SK-N-MC (cell line): Measurements from ENCODE around the gene CASP2.

Experiments
- DNase-seq: peaks from one replicate; pipeline ENCODE4 v3.0.0-alpha.2; 2011; ENCODE audit warnings: low read depth, low spot score
- H3K27ac ChIP-seq: fragments of 200-600 bp; sonication (generic); 2 replicates; pipeline ENCODE4 v1.5.1; 2016; ENCODE audit warnings: mixed run types
- H3K36me3 ChIP-seq: fragments of 200-600 bp; sonication (generic); 2 replicates; pipeline ENCODE4 v1.6.1; 2017; ENCODE audit warnings: antibody characterized with exemption, low read length, mixed read lengths; ENCODE audit not compliant: insufficient read depth
- H3K4me3 ChIP-seq: fragments of 200-600 bp; sonication (generic); 2 replicates; pipeline ENCODE4 v1.5.1; 2016
- H3K9ac ChIP-seq: fragments of 200-600 bp; sonication (generic); 2 replicates; pipeline ENCODE4 v1.8.0; 2017; ENCODE audit warnings: mixed run types, mixed read lengths; ENCODE audit not compliant: insufficient read length
- H3K9me3 ChIP-seq: fragments of 200-600 bp; sonication (generic); 2 replicates; pipeline ENCODE4 v1.6.1; 2017; ENCODE audit warnings: low read depth, mild to moderate bottlenecking, antibody characterized with exemption, low read length, moderate library complexity, mixed read lengths
- EZH2 ChIP-seq: fragments of 200-600 bp; sonication (generic); IDR thresholded peaks from one replicate; pipeline ENCODE4 v1.6.1; 2017; ENCODE audit warnings: antibody characterized with exemption
- FOXP2 ChIP-seq: optimal IDR thresholded peaks from 2 replicates; pipeline ENCODE3; 2011; ENCODE audit warnings: mild to moderate bottlenecking, moderate library complexity; ENCODE audit not compliant: insufficient read depth; ENCODE audit errors: extremely low read length, control extremely low read depth
- POLR2AphosphoS5 ChIP-seq: IDR thresholded peaks from 2 replicates; pipeline ENCODE4 v1.6.1; 2012; ENCODE audit warnings: mild to moderate bottlenecking, low read depth, low read length, borderline replicate concordance

The CASP2 gene

DNA sequence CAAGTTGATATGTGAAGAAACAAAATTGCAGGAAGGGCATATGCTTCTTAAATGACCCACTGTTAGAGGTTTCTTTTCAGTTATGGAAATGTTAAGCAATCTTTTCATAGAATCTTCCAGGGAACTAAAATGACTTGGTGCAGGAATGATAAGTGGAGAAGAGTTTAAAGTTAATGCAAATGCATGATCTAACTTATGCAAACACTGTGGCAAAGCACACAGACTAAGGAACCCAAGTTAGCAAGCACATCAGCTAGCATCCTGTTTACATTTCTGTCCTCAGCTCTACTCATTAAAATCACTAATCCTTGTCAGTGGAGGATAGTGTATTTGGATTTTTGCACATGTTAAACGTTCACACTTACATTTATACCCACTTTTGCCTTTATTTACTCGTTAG is 37.1 kb downstream of the CASP2 start:
- Histone ChIP-seq H3K9me3 (no peaks in the 10 kb centered on the region), H3K36me3 (no peaks in the 10 kb centered on the region), H3K4me3 (no peak overlapping the region), H3K27ac (no peak overlapping the region), H3K9ac (no peak overlapping the region)
- TF ChIP-seq POLR2AphosphoS5 (no peak), EZH2 (no peak), FOXP2 (no peak)
- no peak for DNase-seq

DNA sequence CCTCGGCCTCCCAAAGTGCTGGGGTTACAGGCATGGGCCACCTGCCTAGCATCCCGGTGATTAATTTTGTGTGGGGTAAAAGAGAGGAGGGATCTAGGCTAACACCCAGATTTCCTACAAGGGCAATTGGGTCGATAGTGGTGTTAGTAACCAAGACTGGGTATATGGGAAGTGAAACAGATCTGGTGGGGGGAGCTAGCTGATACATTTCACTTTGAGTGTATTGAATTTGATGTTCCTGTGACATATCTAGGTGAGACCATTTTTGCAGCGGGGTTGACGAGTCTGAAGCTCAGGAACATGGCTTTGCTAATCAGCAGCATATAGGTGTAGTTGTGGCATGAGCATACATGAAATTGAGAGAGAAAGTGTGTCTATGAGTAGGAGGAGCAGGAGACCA is 39.8 kb downstream of the CASP2 start:
- no peak overlapping the region for H3K27ac ChIP-seq
- H3K9me3 ChIP-seq, result no peaks in the 10 kb centered on the region
- TF ChIP-seq EZH2, result no peak
- TF ChIP-seq FOXP2, result no peak
- TF ChIP-seq POLR2AphosphoS5, result no peak
- DNase-seq, result no peak
- H3K36me3 ChIP-seq, result no peaks in the 10 kb centered on the region
- H3K4me3 ChIP-seq, result no peak overlapping the region
- no peak overlapping the region for H3K9ac ChIP-seq

GRCh38 chr7:143329471-143330170 is 41.5 kb downstream of the CASP2 start:
- H3K4me3 ChIP-seq, result no peak overlapping the region
- no peak overlapping the region for H3K27ac ChIP-seq
- no peaks in the 10 kb centered on the region for H3K9me3 ChIP-seq
- H3K9ac ChIP-seq, result no peak overlapping the region
- DNase-seq, result no peak
- no peaks in the 10 kb centered on the region for H3K36me3 ChIP-seq
- no peak for TF ChIP-seq POLR2AphosphoS5
- no peak for TF ChIP-seq FOXP2

DNA sequence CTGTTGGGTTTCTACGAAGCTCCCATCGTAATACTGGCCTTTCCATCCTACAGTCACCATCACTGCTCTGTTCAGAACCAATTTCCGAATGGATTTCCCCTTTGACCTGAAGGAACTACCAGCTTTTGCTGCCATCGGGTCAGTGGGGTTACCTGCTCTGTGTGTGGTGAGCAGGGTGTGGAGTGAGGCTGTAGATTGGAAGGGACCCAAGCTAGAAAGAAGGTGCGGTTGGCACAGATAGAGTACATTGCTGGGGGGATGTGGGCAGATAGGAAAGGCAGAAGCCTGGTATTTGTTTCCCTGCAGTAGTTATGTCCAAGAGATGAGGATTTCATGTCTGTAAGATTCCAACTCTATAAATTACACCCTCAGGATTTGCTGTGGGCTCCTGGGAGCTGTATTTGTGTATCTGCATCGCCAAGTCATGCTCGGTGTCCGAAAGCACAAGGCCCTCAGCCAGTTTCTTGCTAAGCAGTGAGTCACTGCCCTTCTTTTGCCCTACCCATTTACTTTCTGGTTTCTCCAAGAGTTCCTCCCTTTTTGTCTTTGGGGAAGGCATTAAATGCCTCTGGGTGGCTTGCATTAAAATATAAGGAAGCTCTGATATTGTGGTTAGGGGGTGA is 43.1 kb downstream of the CASP2 start:
- Histone ChIP-seq H3K36me3 (no peaks in the 10 kb centered on the region), H3K27ac (no peak overlapping the region), H3K9ac (no peak overlapping the region), H3K9me3 (no peaks in the 10 kb centered on the region), H3K4me3 (no peak overlapping the region)
- DNase-seq, result no peak
- no peak for TF ChIP-seq POLR2AphosphoS5
- no peak for TF ChIP-seq EZH2
- no peak for TF ChIP-seq FOXP2

DNA sequence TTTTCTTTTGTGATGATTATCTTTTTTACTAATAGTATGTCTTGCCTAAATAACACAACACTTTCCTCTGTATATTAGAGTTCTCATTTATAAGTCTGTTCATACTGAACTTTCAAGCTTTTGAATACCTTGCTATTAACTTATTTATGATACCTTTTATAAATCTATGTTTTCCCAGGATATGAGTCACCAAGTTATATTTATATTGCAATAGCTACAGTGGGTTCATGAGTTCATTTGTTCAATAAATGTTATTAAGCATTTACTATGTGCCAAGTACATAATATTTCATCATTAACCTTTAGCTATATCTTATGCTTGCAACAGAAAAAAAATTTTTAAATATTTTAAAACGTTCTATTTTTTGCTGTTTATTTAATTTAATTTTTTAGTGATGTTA is 46.1 kb downstream of the CASP2 start:
- no peak overlapping the region for H3K9ac ChIP-seq
- no peaks in the 10 kb centered on the region for H3K9me3 ChIP-seq
- H3K36me3 ChIP-seq, result no peaks in the 10 kb centered on the region
- no peak overlapping the region for H3K4me3 ChIP-seq
- H3K27ac ChIP-seq, result no peak overlapping the region
- TF ChIP-seq EZH2 (no peak), POLR2AphosphoS5 (no peak), FOXP2 (no peak)
- DNase-seq, result no peak

GRCh38 chr7:143337216-143337615 is 49.1 kb downstream of the CASP2 start:
- Histone ChIP-seq H3K9me3 (no peaks in the 10 kb centered on the region), H3K4me3 (no peak overlapping the region), H3K27ac (no peak overlapping the region), H3K9ac (no peak overlapping the region), H3K36me3 (no peaks in the 10 kb centered on the region)
- no peak for DNase-seq
- TF ChIP-seq EZH2 (no peak), POLR2AphosphoS5 (no peak), FOXP2 (no peak)

- no peaks in the 10 kb centered on the region for H3K36me3 ChIP-seq
- H3K9me3 ChIP-seq, result no peaks in the 10 kb centered on the region
- DNase-seq, result no peak
- no peak overlapping the region for H3K9ac ChIP-seq
- TF ChIP-seq POLR2AphosphoS5, result no peak
- no peak for TF ChIP-seq FOXP2
- no peak overlapping the region for H3K4me3 ChIP-seq
- H3K27ac ChIP-seq, result no peak overlapping the region
Observed at GRCh38 chr7:143341842-143342241, 53.7 kb downstream of the CASP2 start.

GRCh38 chr7:143343596-143343995 is 55.4 kb downstream of the CASP2 start:
- H3K9ac ChIP-seq, result no peak overlapping the region
- H3K27ac ChIP-seq, result no peak overlapping the region
- H3K36me3 ChIP-seq, result no peaks in the 10 kb centered on the region
- DNase-seq, result no peak
- H3K9me3 ChIP-seq, result no peaks in the 10 kb centered on the region
- TF ChIP-seq FOXP2 (no peak), EZH2 (no peak)
- no peak overlapping the region for H3K4me3 ChIP-seq

DNA sequence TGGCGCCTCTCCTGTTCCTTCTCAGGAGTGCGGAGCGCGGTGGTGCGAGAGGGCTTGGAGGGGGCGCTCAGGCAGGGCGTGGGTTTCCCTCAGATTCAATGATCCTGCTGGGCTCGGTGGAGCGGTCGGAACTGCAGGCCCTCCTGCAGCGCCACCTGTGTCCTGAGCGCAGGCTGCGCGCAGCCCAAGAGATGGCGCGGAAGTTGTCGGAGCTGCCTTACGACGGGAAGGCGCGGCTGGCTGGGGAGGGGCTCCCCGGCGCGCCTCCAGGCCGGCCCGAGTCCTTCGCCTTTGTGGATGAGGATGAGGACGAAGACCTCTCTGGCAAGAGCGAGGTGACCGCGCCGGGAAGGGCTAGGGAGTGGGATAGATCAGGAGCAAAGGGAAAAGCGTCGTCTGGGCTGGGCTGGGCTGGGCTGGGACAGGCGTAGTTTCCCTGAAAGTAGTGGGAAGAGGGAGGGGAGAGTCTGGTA is 57.3 kb downstream of the CASP2 start:
- Histone ChIP-seq H3K9me3 (no peaks in the 10 kb centered on the region), H3K36me3 (no peaks in the 10 kb centered on the region), H3K27ac (no peak overlapping the region), H3K9ac (no peak overlapping the region), H3K4me3 (no peak overlapping the region)
- TF ChIP-seq POLR2AphosphoS5, result no peak
- TF ChIP-seq FOXP2, result no peak
- TF ChIP-seq EZH2, result no peak
- no peak for DNase-seq
